ENCODE results near the gene CACNA1C. TPM values are rescaled to one million over a fixed set of nuclear protein-coding genes. Genes with fewer than 3 reads are reported as not detected.

CACNA1C gene
- total RNA-seq, 1 experiment from 2014 or later, result 1.1 TPM

GRCh38 chr12:2607881-2608607 is 555.3 kb downstream of the CACNA1C start:
- no peak overlapping the region for H3K4me2 ChIP-seq (ENCODE audit: insufficient read depth, insufficient read length, low read length)
- no peak overlapping the region for H2BK20ac ChIP-seq (ENCODE audit: low read depth, low read length, poor library complexity, severe bottlenecking)
- no CpG with 5 or more reads among the region's 10 CpGs for WGBS (ENCODE audit: extremely low coverage, insufficient read length, low lambda C conversion rate)
- no peak overlapping the region for H4K8ac ChIP-seq (replicated peaks; ENCODE audit: insufficient read length, low read depth, low read length)
- H3K9ac ChIP-seq (ENCODE audit: extremely low read depth, insufficient read length, low read length), result no peak overlapping the region
- H3K56ac ChIP-seq (ENCODE audit: insufficient read length, low read depth, low read length), result no peak overlapping the region
- H2BK5ac ChIP-seq (ENCODE audit: insufficient read length, low read length), result no peak overlapping the region
- H3K14ac ChIP-seq (ENCODE audit: insufficient read depth, low read length), result no peak overlapping the region
- no peak overlapping the region for H3K18ac ChIP-seq (ENCODE audit: insufficient read length, low read depth, low read length)
- no peak overlapping the region for H3K23ac ChIP-seq (ENCODE audit: insufficient read length, low read depth, low read length)
- no peak overlapping the region for H2BK120ac ChIP-seq (ENCODE audit: low read depth, low read length, poor library complexity, severe bottlenecking)
- no peak overlapping the region for H2BK12ac ChIP-seq (ENCODE audit: insufficient read length, low read depth, low read length)
- no peak overlapping the region for H2AK5ac ChIP-seq (ENCODE audit: insufficient read length, low read length)
- H4K91ac ChIP-seq (ENCODE audit: insufficient read length, low read depth, low read length), result no peak overlapping the region
- Mint-ChIP-seq H3K27ac (no peak overlapping the region), H3K27me3 (ENCODE audit: low read depth) (peaks cover 32% of the 10 kb centered on the region), H3K4me3 (no peak overlapping the region), H3K36me3 (ENCODE audit: insufficient read depth in 1 of 3, low read depth in 3 of 3) (peaks cover 0 to 2% (median 0%) of the 10 kb centered on the region in 3 experiments; a peak in 1 of 7 replicates), H3K9me3 (no peaks in the 10 kb centered on the region; a peak in 1 of 5 replicates), H3K4me1 (peaks cover 6 to 9% of the 10 kb centered on the region in 2 experiments)
- H3K4ac ChIP-seq (ENCODE audit: low read depth, low read length), result no peak overlapping the region
- no peak for TF ChIP-seq CTCF (conservative IDR thresholded peaks at IDR 0.05)
- H3K4me1 ChIP-seq (ENCODE audit: insufficient read depth, low read length), result no peaks in the 10 kb centered on the region
- no peaks in the 10 kb centered on the region for H3K79me2 ChIP-seq (ENCODE audit: insufficient read depth, low read length)
- H2BK15ac ChIP-seq (ENCODE audit: low read depth, low read length), result no peak overlapping the region
- no peaks in the 10 kb centered on the region for H3K23me2 ChIP-seq (ENCODE audit: insufficient read length, low read depth, low read length, poor library complexity, severe bottlenecking)
- no peak overlapping the region for H2AFZ ChIP-seq (ENCODE audit: low read length)
- no peak overlapping the region for H3T11ph ChIP-seq (ENCODE audit: low read length)
- no peak overlapping the region for H3K27ac ChIP-seq (ENCODE audit: insufficient read length, low read depth, low read length)
- no peaks in the 10 kb centered on the region for H4K20me1 ChIP-seq (ENCODE audit: control insufficient read depth, insufficient read depth, insufficient read length)
- DNase-seq, result no peak
- no peaks in the 10 kb centered on the region for H3K79me1 ChIP-seq (ENCODE audit: insufficient read depth, low read depth, low read length, poor library complexity, severe bottlenecking)
- H3K9me3 ChIP-seq (ENCODE audit: control insufficient read depth, low read depth, low read length), result no peaks in the 10 kb centered on the region
- H4K5ac ChIP-seq (ENCODE audit: insufficient read length, low read depth, low read length), result no peak overlapping the region
- H3K27me3 ChIP-seq (ENCODE audit: insufficient read depth, low read length), result no peaks in the 10 kb centered on the region

Data from H9 (cell line).